Activated T-cell treated with anti-CD3 and anti-CD28 coated beads for 4 hours (primary cell): ENCODE measurements around the gene KRT78.
"Not testable (repeated sequence)": the region's sequence is repeated elsewhere in the genome, so short reads cannot be mapped to it uniquely, and the experiment has no call there.

Experiments
- DNase-seq: peaks from one replicate; pipeline ENCODE4 v3.0.0-alpha.2; 2020

KRT78 gene

DNA sequence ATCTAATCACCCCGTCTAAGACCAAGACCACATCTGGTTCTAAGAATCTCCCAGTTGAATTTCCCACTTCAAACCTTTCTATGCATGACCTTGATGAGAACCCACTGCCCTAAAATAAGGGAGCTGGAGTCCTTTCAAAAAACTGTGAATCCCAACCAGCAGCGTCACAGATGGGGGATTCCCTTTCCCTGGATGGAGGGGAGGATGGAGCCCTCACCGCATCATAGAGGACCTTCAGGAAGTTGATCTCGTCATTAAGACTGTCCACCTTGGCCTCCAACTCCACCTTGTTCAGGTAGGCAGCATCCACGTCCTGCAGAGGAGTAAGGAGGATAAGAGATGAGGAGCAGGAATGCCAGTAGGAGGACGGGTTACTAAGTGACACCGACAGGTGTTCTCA lies 39.6 kb downstream of the KRT78 start:
- no peak for DNase-seq

DNA sequence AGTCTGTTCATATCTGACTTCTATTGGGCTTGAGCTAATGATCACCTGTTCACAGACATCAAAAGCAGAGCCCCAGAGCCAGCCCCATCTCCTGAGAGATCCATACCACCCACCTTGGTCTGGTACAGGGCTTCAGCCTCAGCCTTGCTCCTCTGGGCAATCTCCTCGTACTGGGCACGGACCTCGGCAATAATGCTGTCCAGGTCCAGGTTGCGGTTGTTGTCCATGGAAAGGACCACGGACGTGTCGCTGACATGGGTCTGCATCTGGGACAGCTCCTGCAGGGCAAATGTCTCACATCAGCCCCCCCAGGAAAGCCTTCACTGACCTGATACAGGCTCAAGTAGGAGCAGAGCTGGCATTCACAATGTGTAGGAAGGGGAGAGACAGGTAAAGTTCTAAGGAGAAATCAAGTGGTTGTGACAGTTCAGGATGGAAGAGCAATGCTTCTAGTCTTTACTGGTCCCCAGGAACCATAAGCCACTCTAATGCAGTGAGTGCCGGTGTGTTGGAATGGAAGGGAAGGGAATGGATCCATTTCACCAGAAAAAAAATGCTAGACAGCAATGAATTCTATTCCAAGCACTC lies 40.1 kb downstream of the KRT78 start:
- no peak for DNase-seq

DNA sequence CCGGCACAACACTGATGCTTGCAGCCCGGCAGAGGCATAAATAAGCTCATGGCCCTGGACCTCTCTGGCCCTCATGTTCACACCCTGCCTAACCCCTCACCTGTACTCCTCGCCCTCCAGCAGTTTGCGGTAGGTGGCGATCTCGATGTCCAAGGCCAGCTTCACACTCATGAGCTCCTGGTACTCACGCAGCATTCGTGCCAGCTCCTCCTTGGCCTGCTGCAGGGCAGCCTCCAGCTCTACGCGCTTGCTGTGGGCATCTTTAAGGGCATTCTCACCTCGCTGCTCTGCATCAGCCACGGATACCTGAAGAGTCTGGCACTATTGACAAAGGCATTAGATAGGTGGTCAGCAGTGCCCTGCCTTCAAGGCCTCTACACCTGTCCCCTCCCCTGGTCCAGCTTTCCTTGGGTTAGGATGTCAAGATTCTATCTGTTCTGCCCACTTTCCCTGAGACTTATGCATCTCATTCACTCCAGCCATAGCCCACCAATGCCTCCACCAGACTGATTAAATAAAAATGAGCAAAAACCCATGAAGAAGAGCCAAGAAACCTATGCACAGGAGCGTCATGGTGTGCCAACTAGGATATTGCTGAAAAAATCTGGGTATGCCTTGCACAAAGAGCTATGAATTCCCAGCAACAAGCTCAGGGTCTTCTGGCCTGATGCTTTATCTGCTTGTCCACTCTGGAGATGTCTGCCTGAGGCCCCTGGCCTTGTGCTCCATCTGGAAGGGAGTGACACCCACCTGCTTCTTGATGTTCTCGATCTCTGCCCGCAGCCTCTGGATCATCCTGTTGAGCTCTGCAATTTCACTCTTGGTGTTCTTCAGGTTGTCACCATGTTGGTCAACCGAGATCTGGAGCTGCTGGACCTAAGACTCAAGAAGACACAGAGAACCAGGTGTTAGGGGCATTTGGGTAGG lies 41.0 kb downstream of the KRT78 start:
- DNase-seq, result no peak

DNA sequence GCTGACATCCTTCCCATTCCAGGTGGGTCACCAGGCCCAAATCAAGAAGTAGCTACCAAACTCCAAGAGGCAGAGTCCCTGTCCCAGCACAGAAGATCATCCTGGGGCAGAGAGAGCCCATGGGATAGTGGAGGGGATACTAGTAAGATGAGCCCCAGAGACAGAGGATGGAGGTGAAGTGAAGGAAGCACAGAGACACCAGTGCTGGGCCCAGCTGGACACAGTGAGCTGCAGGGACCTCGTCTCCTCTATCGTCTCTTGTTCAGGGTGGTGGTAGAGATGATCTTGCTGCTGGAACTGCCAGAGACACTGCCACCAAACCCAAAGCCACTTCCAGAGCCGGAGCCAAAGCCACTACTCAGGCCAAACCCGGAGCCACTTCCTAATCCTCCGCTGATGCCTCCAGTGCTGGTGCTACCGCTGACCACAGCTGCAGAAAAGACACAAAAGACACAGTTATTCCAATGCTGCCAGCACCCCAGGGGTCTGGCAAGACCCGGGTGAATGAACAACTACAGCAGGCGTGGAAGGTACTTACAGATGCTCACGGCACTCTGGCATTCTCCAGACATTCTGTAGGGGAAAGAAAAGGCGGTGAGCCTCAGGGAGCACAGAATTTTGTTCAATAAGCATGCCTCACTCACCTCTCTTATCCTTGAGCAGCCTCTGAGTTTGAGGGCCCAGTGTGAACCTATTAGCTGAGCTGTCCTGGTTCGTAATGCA lies 41.8 kb downstream of the KRT78 start:
- no peak for DNase-seq

DNA sequence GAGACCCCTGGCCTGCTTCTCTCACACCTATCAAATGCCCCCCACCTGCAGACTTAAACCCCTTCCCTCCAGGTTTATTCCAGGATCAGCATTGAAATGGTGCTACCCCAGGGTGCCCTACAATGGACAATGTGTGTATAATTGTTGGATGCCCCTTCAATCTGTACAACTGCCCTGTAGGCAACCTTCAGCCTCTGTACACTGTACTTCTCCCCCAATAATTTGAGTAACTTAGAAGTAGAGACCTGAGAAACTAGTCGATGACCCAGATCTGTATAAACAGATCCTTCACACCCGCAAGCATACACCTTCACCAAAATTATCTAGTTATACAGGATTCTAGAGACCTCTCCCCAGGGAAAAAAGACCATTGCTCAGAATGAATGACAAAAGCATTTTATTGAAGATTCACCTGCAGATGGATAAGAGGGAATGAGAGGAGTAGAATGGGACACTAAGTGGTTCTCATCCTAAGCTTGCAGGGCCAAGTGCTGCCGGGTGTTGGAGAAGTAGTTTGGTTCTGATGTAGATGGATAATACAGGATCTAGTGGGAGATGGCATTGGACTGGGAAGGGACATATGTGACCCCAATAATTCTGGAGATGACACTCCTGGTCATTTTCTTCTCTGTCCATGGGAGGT lies 42.5 kb downstream of the KRT78 start:
- DNase-seq, result no peak

GRCh38 chr12:52805739-52806138 lies 43.1 kb downstream of the KRT78 start:
- DNase-seq, result no peak

DNA sequence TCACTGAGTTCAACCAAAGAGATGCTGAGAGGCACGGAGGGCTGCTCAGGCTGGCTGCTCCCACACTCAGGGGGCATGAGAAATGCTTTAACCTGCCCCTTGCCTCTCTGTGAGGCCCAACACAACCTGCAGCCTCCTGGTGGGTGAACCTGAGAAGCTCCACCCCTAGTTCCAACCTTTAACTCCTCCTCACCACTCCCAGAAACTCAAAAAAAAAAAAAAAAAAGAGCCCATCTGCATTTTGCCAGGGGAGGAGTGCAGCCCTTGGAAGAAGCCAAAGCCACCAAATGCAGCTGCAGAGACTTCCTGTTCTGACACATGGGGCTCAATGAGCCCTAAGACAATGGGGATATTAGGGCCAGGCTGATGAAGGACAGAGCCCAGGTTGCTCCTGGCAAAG lies 43.8 kb downstream of the KRT78 start:
- DNase-seq, result no peak

DNA sequence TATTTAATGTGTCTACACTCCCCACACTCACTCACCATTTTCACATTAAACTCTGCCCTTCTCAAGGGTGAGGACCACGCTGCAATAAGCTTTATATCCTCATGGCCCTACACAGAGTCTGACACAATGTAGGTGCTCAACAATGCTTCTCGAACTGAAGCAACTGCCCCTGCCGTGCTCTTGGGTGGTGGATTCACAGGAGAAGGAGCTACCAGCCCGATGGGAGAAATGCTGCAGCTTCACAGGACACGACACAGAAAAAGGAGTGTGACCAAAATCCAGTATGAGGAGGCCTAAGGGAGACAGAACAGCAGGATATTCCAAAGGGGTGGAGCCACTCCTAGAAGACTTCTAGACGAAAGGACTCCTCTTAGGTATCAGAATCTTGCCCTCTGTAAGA lies 46.4 kb downstream of the KRT78 start:
- no peak for DNase-seq

GRCh38 chr12:52801773-52802172 lies 47.0 kb downstream of the KRT78 start:
- DNase-seq, result no peak

- no peak for DNase-seq
These were observed 48.4 kb downstream of the KRT78 start for GRCh38 chr12:52800259-52800917.

DNA sequence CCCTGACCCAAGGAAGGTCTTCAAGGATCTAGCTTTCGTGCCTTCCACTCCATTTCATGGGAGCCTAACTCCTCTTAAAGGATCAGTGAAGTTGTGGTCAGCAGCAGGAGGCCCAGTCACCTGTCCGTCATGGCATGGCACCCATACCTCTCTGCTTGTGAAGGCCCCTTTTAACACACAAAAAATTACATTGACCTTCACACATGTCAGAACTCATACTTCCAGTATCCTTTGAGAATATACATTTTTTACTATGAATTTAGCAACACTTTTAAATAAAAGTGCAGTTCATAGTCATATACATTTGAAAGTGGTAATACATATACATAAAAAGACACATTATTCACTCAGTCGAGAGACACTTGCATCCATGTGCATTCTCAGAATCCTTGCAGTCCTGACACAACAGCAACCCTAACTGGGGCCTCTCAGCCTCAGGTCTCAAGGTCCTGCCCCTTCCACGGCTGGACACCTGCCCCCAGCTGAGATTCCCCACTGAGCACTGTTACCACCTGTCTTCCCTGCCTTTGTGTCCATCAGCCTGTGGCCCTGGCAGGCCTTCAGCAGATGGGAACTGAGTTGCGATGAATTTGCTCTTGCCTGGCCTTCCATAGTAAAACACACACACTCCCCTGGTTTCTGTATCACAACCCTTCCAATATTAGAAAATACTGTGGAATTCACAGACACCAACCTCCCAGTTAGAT lies 49.1 kb downstream of the KRT78 start:
- no peak for DNase-seq

- no peak for DNase-seq
These were observed 49.9 kb downstream of the KRT78 start for GRCh38 chr12:52798671-52799504.

DNA sequence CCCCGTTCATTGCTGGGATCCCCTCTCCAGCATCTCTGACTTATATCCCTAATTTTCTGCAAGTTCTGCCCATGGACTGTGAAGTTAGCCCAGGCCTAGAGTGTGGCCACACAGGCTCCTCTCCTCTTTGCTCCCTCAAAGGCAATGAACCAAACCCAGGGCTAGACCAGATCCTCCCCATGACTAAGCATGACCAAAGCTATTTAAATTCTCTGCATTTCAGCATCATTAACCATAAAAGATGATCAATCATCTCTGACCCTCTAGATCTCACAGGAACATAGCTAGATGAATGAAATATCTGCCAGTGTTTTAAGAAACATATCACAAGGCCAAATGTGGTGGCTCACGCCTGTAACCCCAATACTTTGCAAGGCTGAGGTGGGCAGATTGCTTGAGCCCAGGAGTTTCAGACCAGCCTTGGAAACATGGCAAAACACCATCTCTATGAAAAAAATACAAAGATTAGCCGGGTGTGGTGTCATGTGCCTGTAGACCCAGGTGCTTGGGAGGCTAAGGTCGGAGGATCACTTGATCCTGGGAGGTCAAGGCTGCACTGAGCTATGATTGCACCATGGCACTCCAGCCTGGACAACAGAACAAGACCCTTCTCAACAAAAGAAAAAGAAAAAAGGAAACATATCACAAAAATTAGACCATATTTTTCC lies 50.7 kb downstream of the KRT78 start:
- DNase-seq, result no peak

GRCh38 chr12:52797529-52797894 lies 51.3 kb downstream of the KRT78 start:
- DNase-seq, result no peak

GRCh38 chr12:52796839-52797528 lies 51.8 kb downstream of the KRT78 start:
- no peak for DNase-seq

DNA sequence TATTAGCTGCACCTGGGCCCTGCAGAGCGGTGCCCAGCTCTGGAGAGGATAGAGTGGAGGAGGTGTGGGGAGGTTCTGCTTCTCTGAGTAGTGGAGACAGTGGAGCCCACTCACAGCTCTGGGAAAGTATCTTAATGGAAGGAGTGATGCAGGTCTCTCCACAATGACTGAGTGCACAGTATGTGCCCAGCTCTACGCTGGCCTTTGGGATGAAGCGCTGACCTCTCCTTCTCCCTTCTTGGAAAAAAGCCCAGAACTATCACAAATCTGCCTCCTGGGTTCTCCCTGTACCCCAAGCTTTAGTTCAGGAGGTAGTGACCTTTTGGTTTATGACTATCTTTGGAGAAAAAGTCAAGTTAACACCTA lies 52.4 kb downstream of the KRT78 start:
- no peak for DNase-seq

- DNase-seq, result no peak
These were observed 52.9 kb downstream of the KRT78 start, which contains the start of gene KRT3 for GRCh38 chr12:52795694-52796428. Gene KRT3, minus strand, starts transcription at chr12:52796117. Its CDS starts 75 bp downstream, at chr12:52796042.

- DNase-seq, result not testable (repeated sequence)
These were observed 53.5 kb downstream of the KRT78 start for GRCh38 chr12:52795332-52795674.
